ENCODE data around the gene CFHR5.

The CFHR5 gene

DNA sequence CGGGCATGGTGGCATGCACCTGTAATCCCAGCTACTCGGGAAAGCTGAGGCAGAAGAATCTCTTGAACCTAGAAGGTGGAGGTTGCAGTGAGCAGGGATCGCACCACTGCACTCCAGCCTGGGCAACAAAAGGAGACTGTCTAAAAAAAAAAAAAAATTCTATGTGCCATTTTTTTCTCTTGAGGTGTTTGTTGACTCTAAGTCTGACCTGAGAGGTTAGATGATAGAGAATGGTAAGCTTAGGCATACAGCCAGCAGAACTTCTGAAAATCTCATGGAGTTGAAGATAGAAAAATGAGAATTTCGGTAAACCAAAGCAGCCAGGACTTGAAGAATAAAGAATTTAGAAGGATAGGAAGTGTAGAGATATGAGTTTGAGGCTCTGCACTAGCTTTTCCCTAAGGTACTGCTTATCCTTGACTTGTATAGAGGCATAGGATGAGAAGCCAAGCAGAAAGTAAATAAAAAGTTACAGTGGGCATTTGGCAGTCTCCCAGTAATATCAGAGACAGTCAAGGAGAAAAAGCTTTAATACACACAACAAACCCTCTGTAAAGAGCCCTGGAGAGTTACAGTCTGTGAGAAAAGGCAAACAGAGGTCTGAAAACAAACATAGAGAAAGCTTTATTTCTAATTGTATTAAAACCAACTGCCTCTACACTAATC lies 65.5 kb downstream of the CFHR5 start:
- TF ChIP-seq, protein P1, sequence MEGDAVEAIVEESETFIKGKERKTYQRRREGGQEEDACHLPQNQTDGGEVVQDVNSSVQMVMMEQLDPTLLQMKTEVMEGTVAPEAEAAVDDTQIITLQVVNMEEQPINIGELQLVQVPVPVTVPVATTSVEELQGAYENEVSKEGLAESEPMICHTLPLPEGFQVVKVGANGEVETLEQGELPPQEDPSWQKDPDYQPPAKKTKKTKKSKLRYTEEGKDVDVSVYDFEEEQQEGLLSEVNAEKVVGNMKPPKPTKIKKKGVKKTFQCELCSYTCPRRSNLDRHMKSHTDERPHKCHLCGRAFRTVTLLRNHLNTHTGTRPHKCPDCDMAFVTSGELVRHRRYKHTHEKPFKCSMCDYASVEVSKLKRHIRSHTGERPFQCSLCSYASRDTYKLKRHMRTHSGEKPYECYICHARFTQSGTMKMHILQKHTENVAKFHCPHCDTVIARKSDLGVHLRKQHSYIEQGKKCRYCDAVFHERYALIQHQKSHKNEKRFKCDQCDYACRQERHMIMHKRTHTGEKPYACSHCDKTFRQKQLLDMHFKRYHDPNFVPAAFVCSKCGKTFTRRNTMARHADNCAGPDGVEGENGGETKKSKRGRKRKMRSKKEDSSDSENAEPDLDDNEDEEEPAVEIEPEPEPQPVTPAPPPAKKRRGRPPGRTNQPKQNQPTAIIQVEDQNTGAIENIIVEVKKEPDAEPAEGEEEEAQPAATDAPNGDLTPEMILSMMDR (IDR thresholded peaks at IDR 0.05; ENCODE audit: insufficient read depth, missing control alignments) = no peak
- peak; percentile 63 for FAIRE-seq
- no peak for DNase-seq (ENCODE audit: insufficient read length, low spot score)

DNA sequence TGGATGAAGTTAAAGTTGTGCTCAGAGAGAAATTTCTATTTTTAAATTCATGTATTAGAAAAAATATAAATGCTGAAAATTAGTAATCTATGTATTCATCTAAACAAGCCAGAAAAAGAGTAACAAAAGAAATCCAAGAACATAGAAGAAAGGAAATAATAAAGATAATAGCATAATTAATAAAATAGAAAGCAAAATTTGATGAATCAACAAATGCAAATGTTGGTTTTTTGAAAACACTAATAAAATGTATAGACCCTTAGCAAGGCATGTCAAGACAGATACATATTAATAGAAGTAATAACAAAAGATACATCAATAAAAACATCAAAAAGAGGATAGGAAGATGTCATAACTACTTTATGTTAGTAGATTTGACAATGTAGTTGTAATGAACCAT lies 71.7 kb downstream of the CFHR5 start:
- DNase-seq (ENCODE audit: insufficient read length, low spot score) (no peak), FAIRE-seq (no peak)
- TF ChIP-seq, protein P1 (IDR thresholded peaks at IDR 0.05; ENCODE audit: insufficient read depth, missing control alignments) = no peak
